HG02678 (cell line): ENCODE data around the gene SPATS2L.

Experiments
- ATAC-seq: cut with Tn5 transposase; IDR thresholded peaks from one replicate; pipeline ENCODE4 v1.9.1; 2021; ENCODE audit warnings: mild to moderate bottlenecking, moderate library complexity; ENCODE audit not compliant: unreplicated experiment

SPATS2L gene

DNA sequence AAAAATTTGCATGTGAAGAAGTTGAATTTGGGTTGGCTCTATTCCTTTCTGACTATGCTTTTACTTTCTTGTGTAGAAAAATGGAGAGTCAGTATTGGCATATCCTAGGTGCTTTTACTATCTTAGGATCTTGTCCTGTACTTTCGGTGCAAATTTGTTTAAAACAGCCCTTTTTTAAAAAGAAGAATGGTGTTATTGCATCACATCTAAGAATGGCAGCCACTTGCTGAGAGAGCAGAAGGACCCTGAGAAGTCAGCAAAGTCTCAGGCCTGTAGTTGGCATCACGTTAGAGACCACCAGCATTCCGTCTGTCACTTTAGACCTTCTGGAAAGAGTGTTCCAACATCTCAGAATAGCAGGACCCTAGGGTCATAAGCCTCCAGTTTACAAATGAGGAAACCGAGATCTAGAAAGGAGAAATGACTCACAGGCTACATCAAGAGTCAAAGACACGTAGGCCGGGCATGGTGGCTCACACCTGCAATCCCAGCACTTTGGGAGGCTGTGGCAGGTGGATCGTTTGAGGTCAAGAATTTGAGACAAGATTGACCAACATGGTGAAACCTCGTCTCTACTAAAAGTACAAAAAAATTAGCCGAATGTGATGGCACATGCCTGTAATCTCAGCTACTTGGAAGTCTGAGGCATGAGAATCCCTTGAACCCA, 42.5 kb downstream of the SPATS2L start:
- no peak for ATAC-seq

DNA sequence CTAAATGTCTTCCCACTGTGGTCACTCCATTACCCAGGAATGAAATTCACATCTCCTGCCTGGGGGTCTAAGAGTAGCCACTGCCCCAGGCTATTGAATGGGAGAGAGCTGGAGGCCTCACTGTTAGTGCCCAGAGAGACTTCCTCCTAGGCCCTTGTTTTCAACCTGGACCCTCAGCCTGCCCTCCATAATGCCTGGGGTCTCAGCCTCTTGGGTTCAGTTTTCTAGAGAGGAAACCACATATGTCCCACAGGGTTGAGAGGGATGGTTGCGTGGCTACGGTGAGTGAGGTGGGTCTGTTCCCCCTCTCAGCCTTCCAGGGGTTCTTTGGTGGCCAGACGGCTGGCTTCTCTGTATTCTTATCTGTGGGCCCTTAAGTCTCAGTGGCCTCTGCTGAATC, 43.4 kb downstream of the SPATS2L start:
- ATAC-seq: no peak

DNA sequence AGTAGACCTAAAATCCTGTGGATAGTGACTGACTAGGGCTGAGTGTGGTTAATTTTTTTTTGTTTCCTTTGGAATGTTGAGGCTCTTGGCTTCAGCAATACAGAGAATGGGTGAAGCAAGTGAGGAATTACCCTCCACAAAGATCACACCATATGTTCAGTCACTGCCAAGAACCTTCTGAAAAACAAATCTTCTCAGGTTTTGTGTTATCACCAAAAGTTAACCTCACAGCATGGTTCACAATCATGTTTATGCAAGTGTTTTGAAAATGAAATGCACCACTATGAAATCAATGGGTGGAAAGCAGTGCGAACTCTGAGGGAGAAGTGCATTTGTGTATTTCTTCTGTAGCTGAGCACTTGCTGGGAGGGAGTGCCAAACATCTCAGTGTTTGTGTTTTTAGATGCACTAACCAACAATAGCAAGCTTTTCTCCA, 44.4 kb downstream of the SPATS2L start:
- no peak for ATAC-seq

DNA sequence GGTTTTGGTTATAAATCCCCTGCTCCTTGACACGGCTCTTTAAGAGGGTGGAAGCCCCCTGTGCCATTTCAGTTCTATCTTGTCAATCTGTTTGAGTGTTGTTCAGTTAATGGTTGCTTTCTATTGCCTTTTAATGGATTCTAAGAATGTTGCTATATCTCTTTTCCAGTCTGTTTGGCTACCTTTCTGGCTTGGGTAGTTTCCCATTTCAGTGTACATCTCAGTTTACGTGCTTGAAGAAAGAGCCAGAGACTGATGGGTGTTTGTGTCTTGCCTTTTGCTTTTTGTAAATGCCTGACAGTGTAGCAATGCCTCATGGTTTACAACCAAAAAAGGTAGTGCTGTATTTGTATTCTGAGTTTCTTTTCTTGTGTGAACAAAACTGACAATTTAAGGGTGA, 45.3 kb downstream of the SPATS2L start:
- no peak for ATAC-seq

DNA sequence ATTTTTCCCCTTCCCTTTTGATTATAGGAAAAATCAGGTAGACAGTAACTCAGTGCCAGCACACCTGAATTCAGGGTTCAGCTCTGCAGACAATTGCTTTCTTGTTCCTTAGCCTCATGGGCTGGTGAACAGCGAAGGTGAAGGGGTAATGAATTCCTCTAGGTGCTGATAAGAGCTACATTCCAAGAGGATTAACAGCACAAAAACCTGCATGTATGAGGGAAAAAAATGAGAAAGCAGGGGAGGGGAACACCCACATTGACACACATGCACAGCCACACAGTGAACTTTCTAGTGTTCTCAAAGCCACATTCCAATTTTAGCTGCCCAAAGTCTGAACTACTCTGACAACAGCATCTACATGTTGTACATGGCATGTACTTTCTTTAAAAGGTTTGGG, 46.1 kb downstream of the SPATS2L start:
- no peak for ATAC-seq

DNA sequence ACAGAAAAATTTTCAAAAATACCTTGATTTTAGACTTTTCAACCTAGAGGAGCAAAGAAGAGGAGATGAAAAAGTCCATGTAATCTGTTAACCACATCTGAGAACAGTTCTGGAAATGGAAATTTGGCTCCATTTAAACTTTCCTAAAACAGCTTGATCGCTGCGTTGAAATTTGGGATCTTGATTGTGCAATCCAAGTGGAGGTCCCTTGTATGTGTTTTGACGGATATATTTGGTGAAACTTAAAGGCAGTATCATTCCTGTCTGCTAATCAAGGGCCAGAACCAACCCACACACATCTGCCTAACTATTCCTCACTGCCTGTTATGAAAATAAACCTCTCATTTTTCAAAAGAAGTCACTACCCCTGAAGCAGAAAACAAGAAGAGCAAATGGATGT, 46.6 kb downstream of the SPATS2L start:
- ATAC-seq: no peak

DNA sequence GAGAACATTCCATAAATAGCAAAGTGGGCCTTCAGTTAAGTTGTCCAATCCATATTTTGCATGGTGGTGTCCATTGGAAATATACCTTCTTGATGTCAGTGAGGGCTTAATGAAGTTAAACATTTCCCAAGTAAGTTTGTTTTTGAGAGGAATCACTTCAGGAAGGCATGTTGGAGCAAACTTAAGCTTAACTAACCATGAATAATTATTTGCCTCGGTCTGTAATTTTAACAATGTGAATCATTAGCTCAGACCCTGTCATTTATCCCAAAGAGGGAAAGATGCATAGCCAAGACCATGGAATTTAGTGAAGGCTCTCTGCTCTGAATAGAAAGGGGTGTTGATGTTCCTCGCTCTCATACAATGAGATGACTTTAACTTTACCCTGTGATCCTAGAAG, 47.4 kb downstream of the SPATS2L start:
- ATAC-seq: no peak

DNA sequence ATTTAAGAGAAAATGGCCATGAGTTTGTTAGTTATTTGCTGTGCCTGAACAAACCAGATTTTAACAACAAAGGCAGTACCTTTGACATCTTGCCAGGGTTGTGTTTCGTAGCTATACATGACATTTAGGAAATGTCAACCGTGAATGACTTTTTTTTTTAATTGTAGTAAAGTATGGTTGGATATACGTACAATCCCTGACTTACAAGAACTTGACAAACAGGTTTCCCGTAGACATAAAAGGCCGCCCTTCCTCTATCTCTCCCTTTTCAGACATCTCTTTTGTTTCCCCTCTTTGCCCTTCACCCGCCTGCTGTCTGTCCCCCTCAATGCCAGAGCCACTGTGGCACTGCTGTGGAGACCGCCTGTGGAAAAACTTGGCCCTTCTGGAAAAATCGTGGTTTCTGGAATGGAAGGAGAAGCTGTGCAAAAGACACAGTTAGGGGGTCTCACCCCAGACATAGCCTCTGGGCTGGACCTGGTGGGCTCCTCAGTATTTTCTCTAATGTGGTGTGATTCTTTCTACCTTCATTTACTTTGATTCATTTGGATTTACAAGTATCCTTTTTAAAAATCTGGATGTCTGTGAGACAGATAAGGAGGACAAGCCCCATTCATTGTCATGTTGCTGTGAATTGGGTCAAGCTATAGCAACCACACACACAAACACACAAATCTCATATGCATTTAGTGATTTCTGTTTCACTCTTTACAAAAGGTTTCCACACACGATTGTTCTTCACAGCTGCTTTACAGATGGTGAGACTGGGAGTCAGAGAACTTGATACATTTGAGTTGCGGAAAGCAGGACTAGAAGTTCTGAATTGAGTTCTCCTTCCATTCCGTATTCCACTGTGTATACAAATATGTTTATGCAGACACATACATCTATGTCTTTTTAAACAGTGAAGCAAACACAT, 48.6 kb downstream of the SPATS2L start:
- no peak for ATAC-seq

DNA sequence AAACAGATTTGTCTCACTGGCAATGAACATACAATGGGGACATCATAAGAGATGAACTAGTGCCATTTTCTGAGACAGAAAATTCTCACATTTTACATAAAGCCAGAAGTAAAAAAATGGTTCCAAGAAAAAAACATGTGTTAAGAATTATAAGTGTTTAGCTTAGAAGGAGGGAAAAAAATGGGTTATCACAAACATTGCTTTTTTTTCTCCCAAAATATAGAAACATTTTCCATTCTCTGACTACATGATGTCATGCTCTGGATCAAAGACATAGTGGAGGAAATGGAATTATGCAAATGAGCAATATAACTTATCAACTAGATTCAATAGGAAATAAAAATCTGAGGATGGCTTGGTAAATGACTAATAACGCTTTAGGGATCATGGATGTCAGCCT, 49.8 kb downstream of the SPATS2L start:
- ATAC-seq: no peak

DNA sequence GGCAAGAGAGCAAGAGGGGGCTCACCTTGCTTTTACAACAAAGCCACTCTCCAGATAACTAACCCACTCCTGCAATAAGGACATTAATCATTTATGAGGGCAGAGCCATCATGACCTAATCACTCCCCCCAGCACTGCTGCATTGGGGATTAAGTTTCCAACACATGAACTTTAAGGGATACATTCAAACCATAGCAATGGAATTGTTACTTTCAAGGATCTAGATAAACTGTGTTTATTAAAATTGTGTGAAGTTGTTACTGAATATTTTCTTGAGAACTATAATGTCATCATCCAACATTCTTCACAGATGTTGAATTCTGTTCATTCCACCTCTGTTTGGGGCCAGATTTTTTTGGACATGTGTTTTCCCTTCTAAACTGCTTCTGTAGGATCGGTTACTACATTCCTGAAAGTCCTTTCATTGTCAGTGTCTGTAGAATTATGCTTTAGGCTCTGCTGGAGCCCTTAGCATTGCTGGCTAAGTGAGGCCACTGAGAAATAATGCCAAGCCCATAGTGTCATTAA, 50.4 kb downstream of the SPATS2L start:
- no peak for ATAC-seq

DNA sequence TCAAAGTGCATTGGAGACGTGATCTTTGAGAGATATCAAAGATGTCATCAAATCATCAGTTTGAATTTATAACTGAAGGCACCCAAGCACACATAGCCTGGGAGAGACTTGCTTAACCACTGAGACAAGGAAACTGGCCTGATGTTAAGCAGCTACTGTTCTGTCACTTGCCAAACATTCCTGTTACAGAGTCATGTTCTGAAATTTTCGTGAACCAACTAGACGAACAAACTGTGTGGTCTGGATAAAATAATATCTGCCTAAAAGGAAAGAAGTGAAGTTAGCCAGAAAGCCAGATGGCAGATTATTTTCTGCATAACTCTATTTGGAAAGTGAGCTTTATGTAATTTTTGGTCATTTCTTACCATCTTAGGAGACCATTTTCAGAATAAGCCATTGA, 51.4 kb downstream of the SPATS2L start:
- ATAC-seq: no peak

DNA sequence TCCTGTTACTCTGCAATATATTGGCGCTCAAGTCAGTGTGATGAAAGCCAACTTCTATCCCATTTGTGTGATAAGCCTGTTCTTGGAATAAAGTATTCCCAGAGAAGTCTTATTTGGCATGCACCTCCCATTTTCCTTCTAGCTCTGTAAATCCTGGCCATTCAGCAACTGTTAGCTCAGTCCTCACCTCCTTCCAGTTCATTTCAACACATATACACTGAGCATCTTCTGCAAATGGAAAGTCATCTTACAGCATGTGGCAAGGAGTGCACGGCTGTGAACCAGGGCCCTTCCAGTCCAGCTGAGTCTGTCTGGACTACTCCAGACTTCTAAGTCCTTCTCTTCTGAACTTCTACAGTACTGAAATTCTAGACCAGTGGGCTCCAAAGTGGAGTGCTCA, 53.1 kb downstream of the SPATS2L start:
- no peak for ATAC-seq

DNA sequence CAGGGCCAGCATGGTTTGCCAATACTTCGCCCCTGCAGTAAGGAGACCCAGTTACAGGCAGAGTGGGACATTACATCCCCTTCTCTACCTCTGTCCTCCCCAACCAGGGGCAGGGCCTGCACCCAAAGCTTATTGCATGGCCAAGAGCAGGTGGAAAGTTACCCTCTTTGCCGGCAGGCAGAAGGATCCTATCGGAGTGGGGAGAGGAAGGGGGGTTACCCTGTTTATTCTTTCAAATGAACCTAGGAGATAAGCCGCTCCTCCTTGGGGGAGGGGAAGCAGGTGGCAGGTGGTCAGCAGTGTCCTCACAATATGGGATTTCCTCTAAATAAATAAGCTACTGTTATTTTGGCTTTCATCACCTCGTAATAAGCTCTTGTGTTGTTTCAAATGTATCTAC, 53.9 kb downstream of the SPATS2L start:
- no peak for ATAC-seq

DNA sequence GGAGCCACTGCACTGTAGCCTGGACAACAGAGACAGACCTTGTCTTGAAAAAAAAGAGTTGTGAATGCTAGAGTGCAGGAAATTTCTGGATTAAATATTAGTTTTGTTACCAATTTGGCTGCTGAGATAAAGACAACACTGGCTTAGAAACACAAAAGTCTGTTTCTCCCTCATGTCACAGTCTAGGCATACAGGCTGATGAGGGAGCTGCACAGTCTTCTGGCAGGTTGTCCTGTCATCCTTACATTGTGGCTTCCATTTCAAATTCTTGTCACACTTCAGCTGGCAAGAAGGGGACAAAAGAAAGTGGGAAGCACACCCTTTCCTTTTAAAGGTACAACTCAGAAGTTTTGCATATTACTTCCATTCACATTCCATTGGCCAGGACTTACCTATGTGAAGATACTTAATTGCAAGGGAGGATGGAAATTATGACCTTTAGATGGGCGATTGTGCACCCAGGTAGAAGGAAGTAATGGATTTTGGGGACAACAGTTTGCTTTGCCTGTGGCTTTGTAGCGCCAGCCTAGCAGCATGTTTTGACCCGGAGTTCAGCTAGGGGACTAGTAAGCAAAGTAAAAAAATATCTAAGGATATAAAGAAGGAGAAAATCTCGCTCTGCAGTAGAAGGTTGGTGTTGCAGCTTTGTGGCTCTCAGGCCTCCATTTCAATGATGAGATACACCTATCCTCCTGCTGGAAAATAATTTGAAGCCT, 55.9 kb downstream of the SPATS2L start:
- ATAC-seq: no peak

DNA sequence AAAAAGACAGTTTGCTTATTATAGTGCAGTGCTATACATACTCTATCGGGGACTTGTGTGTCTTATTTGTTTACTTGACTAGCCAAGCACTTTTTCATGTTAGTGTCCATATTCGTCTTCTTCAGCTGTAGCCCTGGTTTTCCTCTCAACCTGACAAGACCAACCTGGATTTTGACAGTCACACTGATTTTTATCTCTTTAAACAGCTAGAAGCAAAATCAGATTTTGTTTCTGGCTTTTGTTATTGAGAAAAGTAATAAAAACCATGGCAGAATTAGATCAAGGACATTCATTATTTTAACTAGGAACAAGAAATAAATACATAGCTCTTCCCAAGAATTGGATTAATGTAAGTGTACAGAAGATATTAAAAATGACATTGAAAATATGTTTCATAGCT, 56.8 kb downstream of the SPATS2L start:
- ATAC-seq: no peak

DNA sequence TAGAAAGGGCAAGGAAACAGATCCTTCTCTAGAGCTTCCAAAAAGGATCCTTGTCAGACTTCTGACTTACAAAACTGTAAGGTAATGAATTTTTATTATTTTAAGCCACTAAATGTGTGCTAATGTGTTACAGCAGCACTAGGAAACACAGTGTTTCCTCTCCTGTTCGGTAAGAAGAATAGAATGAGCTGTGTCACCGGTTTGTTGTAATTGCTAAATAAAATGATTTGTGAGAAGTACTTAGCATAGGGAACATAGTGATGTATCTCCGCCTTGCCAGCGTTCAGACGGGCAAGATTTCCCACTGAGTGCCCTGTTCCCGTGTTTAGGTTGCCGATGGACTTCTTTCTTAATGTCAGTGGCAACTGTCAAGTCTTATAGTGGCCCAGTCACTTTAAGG, 57.6 kb downstream of the SPATS2L start:
- no peak for ATAC-seq

DNA sequence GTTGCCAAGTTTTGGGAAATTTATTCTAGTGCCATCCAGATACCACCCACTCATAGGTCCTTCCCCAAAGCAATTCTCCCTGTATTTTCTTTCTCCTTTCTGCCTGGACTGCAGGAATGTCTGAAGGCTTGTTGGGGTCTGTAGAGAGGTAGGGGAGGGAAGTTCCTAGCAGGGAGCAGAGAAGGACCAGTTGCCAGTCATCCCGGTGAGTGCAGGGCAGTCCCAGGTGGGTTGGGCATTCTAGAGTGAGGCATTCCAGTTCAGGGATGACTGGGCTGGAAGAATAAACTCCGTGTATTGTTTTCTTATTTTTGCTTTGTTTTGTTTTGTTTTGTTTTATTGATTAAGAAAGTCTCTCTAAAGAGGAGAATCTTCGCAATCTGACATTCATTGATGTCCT, 58.1 kb downstream of the SPATS2L start:
- no peak for ATAC-seq

DNA sequence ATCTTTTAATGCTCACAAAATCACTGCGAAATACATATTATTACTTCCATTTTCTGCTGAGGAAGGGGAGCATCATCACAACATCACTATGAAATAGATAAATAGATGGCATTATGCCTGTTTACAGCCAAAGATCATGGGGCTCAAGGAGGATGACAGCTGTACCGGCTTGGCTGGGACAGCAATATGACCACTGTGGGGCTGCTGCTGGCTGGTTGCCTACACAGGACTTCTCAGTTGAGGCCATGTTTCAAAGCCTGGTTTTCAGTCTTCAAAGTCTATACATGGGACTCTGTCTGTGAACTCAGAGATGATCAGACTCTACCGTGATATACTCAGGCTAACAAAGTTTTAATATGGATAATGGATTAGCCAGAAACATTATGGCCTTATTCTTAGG, 58.7 kb downstream of the SPATS2L start:
- ATAC-seq: no peak

DNA sequence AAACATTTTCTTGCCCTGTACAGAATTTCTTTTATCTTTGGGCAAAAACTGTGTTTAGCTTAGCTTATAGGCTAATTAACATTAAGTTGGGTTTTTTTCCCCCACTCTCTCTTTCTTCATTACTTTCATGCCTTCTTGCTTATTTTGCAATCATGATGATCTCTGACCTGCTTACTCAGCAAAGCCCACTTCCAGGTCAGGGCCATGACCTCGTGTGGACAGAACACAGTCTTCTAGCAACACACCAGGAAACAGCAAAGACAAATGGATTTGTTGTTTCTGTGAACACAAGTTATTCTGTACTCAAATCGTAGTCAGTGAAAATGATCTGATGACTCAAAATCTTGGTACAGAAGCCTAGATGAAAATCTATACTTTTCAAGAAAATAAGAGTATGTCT, 60.7 kb downstream of the SPATS2L start:
- no peak for ATAC-seq

DNA sequence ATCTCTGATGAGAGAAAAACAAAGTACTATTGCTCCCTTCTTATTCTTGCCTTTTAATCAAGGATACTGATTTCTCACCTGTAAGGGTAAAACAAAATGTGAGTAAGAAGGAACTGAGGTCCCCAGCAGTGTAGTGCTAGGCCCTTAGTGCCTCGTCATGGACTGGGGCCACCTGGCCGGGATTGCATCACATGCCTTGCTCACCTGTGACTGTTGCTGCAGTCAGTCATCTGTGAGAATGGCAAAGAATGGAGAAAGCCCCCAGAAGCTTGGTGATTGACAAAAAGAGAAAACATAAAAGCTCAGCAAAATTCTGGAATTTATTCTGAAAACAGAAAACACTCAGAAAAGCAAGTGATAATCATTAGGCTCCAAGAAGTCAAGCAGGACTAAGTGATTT, 63.4 kb downstream of the SPATS2L start:
- no peak for ATAC-seq

DNA sequence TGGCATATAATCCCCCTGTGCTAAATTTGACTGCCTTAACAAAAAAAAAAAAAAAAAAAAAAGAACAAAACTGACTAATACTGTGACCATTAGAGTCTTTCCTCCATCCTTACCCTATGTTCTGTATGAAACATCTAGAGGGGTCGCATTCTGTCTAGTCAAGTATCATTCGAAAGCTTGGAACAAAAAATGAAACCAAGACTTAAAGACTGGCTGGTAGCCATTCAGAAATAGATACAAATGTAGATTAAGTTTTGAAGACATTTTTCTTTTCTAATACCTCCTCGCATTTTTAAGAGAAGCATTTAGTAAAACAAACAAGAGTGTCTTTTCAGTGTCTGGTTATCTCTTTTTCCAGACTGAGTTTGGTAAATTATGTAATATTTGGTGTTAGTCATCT, 66.7 kb downstream of the SPATS2L start:
- peak; percentile 42 for ATAC-seq
